Right renal cortex interstitium (tissue), 3 donors: ENCODE results near the gene UCK2. TPM values are rescaled to one million over a fixed set of nuclear protein-coding genes. Genes with fewer than 3 reads are reported as not detected.
"Not testable (repeated sequence)": the region's sequence is repeated elsewhere in the genome, so short reads cannot be mapped to it uniquely, and the experiment has no call there.

Experiments used
- DNase-seq, 3 donors: peaks; one replicate each; pipeline ENCODE4 v3.0.0-alpha.2; 2013; ENCODE audit warnings: low read depth in 3 of 3, low spot score in 2 of 3
- polyA plus RNA-seq, 3 donors: library from polyadenylated mRNA; unstranded; fragments of 120-200 nt; gene quantifications; one replicate each; pipeline ENCODE4 v1.2.1, GENCODE V29; 2013; ENCODE audit not compliant: insufficient read length in 3 of 3

UCK2 gene
- 10 to 100 TPM; 18.7 to 21.7 (median 21.2) TPM for polyA plus RNA-seq

DNA sequence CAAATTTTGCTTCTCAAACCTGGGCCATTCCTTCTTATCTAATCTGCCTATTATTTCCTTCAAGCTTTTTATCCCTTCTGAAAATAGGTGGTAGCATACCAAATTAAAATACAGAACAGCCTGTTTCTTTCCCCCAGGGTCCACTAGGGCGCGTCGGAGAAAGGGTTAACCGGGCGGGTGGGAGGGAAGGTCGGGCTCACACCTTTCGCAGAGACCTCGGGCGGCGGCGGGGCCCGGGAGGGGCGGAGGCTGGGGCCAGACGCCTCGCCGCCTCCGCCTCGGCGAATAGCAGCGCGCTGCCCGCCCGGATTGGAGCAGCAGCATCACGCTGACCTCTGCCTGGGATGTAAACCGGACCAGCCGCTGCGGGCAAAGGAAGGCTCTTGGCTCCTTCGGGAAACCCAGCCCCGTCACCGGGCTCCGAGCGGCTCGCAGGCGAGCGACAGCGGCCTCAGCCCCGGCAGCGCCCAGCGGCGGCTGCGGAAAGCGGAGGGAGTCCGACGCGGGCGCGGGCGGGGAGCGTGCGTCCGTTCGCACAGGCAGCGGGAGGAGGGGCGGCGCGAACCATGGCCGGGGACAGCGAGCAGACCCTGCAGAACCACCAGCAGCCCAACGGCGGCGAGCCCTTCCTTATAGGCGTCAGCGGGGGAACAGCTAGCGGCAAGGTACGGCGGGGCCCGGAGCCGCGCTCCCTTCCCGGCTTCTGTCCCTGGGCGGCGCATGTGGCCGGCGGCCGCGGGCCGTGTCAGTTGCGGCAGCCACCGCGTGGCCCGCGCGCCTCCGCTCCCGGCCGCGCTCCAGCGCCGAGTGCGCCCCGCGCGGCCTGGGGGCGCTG, at the start of gene UCK2:
Gene UCK2, plus strand, starts transcription at position 347 of the 835 bp plus-strand sequence. Its CDS starts 220 bp downstream, at position 567.
- peak; percentile 36 to 56 (median 47) for DNase-seq

DNA sequence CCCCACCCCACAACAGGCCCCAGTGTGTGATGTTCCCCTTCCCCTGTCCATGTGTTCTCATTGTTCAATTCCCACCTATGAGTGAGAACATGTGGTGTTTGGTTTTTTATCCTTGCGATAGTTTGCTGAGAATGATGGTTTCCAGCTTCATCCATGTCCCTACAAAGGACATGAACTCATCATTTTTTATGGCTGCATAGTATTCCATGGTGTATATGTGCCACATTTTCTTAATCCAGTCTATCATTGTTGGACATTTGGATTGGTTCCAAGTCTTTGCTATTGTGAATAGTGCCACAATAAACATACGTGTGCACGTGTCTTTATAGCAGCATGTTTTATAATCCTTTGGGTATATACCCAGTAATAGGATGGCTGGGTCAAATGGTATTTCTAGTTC, 49.2 kb upstream of the UCK2 start:
- not testable (repeated sequence) for DNase-seq

DNA sequence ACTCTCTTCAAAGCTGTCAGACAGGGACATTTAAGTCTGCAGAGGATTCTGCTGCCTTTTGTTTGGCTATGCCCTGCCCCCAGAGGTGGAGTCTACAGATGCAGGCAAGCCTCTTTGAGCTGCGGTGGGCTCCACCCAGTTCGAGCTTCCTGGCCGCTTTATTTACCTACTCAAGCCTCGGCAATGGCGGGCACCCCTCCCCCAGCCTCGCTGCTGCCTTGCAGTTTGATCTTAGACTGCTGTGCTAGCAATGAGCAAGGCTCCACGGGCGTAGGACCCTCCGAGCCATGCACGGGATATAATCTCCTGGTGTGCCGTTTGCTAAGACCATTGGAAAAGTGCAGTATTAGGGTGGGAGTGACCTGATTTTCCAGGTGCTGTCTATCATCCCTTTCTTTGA, 43.9 kb upstream of the UCK2 start:
- not testable (repeated sequence) for DNase-seq

DNA sequence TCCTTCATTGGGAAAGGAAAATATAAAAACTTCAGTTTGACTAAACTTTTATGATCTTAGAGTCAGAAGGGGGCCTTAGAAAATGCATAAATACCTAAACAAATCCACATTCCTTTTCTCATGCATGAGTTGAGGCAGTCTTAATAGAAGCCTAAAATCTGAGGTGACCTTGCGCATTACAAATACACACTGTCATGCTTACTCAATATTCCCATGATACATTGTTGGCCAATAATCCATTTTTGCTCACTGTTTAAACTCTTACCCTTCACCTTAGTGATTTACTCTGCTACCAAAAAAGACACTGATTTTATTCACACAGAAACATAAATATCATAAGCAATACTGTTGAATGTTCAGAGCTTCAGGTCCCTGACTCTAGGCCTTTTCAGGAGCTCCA, 39.7 kb upstream of the UCK2 start:
- DNase-seq: no peak

DNA sequence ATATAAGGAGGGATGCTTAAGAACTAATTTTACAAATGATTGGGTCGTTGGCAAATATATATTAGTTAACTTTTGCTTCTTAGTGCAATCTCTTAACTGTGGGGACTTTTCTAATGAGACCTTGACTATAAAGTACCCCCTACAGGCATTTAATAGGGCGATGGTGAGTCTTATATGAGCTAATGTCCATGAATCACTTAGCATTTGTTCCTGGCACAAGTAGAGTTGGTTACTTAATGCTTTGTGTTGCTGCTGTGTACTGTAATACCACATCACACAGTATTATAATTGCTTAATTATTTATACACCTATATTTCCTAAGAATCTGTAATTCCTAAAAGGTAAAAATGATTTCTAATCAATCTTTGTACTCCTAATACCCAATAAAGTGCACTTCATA, 33.5 kb upstream of the UCK2 start:
- DNase-seq: no peak

DNA sequence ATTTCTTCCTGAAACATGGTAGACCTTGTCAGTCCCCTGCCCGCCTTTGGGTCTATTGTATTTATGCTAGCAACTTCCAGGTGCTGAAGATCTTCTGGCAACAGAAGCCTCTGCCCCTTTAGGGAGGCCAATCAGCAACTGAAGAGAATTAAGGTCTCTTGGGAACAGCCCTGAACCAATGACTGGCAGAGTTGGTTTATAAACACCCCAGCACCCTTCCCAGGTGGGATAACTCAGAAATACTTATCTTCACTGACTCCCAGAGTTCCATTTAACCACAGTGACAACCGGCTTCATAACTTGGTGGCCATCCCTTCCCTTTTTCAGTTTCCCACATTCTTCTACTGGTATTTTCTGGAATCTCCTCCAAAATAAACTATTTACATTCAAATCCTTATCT, 31.5 kb upstream of the UCK2 start:
- no peak for DNase-seq

DNA sequence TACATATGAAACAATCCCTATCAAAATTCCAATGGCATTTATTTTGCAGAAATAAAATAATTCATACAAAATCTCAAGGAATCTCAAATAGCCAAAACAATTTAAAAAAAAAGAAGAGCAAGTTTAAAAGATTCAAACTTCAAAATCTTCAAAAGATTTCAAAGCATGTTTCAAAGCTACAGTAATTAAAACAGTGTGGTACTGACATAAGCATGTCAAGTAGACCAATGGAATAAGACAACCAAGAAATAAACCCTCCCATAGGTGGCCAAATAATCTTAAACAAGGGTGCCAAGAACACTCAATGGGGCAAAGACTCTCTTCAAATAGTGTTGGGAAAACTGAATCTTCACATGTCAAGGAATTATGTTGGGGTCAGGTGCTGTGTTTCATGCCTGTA, 28.0 kb upstream of the UCK2 start:
- DNase-seq: no peak

DNA sequence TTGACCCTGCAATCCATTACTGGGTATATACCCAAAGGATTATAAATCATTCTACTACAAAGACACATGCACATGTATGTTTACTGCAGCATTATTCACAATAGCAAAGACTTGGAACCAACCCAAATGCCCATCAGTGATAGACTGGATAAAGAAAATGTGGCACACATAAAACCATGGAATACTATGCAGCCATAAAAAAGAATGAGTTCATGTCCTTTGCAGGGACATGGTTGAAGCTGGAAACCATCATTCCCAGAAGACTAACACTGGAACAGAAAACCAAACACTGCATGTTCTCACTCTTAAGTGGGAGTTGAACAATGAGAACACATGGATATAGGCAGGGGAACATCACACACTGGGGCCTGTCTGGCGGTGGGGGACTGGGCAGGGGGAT, 22.9 kb upstream of the UCK2 start:
- DNase-seq: not testable (repeated sequence)

DNA sequence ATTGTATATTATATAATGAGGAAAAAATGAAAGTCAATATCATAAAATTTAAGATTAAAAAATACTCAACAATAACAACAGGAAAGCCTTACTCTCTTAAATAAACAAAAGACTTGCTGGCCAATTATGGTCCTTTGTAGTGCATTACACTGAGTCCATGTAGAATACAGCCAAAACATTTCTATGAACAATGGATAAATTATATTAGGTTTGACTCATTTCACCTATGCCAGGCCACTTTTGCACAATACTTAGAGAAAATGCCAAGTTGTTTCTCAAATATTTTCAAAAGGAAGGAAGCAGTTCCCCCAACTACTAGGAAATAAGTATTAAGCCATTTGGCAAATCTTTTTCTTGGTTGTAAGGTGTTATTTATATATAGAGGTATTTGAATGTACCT, 19.8 kb upstream of the UCK2 start:
- no peak for DNase-seq

DNA sequence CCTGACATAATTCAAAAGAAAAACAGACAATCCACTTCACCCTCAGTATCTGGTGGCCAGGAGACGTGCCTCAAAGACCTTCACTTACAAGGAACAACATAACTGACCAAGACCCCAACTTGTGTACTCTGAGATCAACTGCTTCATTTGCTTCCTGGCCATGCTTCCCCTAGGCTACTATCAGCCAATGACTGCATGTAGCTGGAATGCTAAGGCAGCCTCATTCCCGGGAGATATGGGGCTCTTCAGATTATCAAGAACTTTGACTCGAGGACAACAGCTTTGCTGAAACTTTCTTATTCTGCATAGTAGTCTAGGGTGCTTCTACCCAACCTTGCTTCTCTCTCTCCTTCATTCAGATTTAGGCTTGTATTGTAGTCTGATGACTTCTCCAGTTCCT, 11.7 kb upstream of the UCK2 start:
- DNase-seq: no peak

DNA sequence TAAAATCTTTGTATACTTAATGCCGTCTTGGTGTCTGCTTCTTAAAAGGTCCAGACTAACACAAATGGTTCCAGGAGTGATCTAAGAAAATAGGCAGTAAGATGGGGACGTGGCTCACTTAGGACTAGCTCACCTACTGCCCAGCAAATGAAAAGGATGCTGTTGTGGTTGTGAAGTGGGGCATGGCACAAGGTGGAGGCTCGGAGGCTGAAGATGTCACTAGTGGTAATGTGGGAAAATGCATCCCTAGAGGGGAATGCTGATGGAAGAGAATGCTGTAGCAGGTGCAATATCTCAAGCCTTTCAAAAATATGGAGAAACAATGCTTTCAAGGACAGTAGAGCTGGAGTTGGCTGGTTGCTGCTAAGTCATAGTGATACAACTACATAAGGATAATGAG, 11.3 kb upstream of the UCK2 start:
- no peak for DNase-seq

DNA sequence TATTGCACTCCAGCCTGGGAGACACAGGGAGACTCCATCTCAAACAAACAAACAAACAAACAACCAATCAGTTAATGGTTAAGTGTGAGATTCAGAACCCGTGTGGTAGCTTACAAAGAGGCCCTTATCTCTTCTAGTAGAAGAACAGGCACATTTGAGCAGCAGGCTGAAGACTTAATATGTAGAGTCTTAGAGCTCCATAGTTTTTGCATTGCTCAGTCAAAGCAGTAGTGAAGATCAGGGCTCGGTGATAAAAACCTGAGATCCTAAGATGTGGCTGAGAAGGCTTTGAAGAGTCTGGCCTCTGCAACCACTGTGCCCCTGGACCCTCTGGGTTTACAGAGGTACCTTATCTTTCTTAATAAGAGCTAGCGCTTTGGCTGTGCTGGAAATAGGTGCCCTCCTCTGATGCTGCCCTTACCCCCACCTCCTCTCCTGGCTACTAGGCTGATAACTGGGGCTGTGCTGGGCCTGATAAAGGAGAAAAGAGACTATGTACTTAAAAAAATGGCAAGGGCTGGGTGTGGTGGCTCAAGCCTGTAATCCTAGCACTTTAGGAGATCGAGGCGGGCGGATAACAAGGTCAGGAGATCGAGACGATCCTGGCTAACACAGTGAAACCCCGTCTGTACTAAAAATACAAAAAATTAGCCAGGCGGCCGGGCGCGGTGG, 10.5 kb upstream of the UCK2 start:
- no peak for DNase-seq

DNA sequence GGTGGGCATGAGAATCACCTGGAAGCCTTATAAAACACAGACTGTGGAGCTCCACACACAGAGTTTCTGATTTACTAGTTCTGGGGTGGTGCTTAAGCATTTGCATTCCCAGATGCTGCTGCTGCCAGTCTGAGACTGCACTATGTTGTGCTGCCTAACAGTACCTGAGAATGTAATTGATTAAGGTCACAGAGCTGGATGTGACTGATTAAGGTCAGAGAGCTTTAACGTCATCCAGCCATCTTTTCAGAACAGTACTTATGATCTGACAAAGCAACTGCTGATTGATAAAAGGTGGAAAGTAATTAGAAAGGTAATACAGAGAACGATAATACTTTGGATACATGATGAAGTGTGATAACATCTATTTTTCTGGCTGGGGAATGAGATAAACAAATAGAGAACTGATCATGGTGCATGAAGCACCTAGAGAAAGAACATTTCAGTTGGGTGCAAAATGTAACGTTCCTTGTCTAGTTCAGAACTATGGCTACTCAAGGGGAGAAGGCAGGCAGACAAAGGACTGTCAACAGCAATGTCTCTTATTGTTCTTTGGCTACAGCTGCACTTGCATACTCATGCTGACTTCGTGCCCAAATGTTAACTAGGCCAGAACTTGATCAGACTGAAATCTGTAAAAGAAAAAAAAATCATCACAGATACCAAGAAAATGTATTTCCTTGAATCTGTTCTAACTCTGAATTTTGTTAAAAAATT, 3.7 kb upstream of the UCK2 start:
- no peak for DNase-seq

DNA sequence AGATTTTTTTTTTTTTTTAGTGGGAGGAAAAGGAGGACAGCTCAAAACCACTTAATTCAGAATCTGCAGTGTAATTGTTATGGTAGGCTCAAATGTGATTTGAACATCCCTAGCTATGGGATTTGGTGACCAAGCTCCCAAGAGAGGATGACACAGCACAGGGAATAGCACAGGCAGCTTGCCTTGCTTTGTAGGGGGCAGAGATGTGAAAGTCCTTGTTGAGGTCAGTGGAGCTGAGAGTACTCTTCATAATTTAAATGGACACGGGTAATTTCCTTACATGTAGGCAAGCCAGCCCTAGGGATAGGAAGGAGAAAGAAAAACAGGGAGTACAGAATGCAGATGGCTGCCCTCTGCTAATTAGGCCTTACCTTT, 3.2 kb upstream of the UCK2 start:
- DNase-seq: no peak

DNA sequence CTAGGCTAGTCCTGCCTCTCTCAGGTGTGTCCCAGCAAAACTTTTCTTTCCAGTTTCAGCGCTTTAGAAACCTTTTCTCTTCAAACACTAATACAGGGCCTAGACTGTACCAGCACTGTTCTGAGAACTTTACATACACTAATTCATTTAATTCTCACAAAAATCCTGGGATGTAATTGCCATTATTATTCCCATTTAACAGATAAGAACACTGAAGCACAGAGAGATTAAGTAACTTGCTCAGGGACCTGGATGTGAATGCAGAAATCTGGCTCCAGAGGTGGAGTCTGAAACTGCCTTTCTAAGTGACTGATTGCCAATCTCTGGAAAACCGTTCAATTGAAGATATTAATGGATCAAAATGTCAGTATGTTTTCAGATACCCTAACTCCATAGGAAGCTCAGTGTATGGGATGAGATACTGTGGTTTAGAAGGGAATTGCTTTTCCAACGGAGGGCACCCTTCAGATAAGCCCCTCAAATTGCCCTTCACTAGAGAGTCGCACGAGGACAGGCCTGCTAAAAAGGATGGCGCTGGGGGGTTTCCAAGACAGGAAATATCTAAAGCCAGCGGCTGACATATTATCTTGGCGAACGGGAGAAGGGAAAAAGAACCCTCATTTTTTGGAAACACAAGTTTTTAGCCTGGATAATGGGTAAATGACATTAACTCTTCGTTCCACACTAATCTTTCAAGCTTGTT, 698 bp upstream of the UCK2 start:
- DNase-seq: peak in 1 of 3 donors; percentile 16

DNA sequence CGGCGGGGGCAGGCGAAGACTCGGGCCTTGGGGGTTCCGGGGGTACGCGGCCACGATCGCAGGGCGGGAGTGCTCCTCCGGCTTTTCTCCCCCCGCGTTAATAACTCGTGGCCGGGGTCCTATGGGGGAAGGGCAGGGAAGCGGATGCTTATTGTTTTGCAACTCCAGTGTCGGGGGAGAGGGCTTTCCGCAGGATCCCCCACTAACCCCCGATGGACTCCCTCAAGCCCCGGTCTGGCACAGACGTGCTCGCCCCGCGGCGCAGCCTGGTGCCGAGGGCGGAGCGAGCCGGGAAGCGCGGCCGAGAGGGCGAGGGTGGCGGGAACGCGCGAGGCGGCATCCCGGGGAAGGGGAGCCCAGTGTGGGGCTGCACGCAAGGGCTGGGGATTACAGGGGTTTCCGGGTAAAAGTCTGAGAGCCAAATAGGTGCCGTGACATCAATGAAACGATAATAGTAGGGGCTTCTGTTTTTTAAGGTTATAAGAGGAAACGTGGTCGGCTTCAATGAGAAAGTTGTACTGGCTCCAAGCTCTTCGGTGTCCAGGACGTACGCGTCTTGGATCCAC, 772 bp downstream of the UCK2 start:
- DNase-seq: peak; percentile 20 to 50 (median 45)

DNA sequence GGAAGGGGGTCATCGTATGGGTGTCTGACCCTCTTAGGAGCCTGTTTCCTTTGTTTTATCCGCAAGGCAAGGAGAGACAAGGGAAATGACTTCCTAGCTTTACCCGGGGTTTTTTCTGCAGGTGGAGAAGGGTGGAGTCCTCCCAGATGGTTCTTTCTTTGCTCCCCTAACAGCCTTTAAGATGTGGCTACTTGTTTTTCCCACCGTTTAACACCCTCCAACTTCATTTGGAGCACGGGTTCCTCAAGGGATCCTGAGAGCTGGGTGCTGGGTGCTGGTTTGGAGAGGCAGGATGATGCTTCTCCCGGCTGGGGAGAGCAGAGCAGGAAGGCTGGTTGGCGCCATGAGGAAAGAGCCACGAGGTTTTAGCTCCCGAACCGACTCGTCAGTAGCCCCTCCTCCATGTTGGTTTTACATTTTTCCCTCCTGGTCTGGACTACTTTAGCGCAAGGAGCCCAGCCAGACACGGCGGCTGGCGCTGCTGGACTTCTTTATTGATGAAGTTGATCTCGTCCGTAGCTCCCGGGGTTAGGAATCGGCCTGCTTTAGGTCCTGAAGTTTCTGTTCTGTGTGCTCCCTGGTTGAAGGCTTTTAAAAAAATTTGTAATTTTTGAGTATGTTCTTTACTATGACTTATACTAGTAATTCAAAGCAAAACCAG, 1.4 kb downstream of the UCK2 start:
- peak; percentile 41 to 69 (median 44) for DNase-seq

DNA sequence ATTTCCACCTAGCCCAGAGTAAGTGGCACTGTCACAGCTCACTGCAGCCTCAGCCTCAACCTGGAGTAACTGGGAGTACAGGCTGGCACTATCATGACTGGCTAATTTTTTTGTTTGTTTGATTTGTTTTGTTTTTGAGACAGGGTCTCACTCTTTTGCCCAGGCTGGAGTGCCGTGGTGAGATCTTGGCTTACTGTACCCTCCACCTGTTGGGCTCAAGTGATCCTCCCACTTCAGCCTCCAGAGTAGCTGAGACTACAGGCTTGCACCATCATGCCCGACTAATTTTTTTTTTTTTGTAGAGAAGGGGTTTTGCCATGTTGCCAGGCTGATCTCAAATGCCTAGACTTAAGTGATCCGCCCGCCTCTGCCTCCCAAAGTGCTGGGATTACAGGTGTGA, 2.5 kb downstream of the UCK2 start:
- DNase-seq: no peak

DNA sequence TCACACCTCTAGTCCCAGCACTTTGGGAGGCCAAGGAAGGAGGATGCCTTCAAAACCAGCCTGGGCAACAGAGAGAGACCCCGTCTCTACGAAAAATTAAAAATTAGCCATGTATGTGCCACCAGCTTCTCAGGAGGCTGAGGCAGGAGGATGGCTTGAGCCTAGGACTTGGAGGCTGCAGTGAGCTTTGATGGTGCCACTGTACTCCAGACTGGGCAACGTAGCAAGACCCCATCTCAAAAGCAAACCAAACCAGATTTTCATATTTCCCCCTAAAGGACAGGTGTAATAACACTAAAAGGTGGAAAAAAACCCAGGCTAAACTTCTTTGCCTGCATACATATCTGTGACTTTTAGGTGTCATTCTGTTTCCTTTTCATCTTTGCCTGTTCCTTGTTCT, 3.7 kb downstream of the UCK2 start:
- no peak for DNase-seq

DNA sequence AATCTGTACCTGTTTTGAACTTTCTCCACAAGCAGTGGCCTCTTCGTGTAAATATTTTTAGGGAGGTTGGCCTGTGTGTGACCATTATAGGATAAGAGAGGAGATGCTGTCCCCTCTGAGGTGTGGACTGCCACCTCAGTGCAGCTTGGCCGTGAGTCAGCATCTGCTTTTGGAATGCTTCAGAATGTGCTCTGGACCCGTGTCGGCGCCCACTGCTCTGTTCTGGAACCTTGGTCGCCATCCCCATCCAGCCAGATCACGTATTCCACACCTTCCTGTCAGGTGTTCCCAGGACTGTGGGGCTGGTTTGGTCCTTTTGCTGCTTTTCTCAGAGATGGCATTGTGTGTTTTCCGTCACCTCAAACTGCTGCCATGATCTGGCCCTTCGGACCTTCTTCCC, 5.5 kb downstream of the UCK2 start:
- DNase-seq: no peak
